Medulla oblongata (tissue), 1 donor: ENCODE measurements around the gene COPS3.
A peak's percentile ranks its signal among the peaks of the same experiment; 100 is the strongest.
"Not testable (repeated sequence)": the region's sequence is repeated elsewhere in the genome, so short reads cannot be mapped to it uniquely, and the experiment has no call there.

ENCODE experiments used
- DNase-seq: peaks from one replicate; pipeline ENCODE4 v3.0.0-alpha.2; 2015; ENCODE audit errors: extremely low spot score

COPS3 gene

DNA sequence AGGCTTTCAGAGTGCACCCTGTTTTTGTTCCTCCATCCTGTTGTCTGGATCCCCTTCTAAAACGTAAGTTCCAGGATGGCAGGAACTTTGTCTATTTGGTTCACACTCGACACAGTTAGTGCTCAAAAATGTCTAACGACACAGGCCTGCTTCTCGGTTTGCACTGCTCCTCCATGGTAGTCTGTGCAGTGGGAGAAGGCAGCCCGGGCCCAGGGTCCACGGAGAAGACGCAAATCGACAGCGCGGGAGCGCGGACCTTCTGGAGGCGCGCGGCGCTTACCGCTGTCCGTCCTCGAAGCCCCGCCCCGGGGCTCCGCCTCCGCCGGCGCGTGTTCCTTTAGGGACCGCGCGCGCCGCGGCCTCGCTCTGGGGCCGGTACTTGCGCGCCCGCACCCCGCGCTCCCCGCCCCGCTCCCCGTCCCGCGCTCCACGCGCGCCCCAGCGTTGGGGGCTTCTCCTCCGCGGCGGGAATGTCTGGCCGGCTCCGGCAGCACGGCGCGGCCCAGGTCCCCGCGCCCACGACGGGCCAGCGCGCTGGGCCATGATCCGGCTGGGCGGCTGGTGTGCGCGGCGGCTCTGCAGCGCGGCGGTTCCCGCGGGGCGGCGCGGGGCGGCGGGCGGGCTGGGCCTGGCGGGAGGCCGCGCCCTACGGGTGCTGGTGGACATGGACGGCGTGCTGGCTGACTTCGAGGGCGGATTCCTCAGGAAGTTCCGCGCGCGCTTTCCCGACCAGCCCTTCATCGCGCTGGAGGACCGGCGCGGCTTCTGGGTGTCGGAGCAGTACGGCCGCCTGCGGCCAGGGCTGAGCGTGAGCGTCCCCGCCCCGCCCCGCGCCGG lies 22.2 kb upstream of the COPS3 start, which contains the start of gene NT5M:
TSS of gene NT5M (plus strand) at position 364 of the 837 bp plus-strand sequence. CDS start at position 542, 178 bp downstream.
- peak; percentile 83 for DNase-seq

- DNase-seq = not testable (repeated sequence)
Measured at GRCh38 chr17:17301659-17302058, 20.6 kb upstream of the COPS3 start.

GRCh38 chr17:17300624-17301568 lies 19.9 kb upstream of the COPS3 start:
- DNase-seq = no peak

DNA sequence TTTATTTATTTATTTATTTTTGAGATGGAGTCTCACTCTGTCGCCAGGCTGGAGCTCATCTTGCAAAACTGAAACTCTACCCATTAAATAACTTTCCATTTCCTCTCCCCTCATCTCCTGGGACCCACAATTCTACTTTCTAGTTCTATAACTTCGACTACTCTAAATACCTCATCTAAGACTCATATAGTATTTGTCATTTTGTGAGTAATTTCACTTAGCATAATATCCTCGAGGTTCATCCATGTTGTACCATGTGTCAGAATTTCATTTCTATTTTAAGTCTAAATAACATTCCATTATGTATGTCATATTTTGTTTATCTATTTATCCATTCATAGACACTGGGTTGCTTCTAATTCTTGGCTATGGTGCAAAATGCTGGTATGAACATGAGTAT lies 17.1 kb upstream of the COPS3 start:
- DNase-seq = no peak

DNA sequence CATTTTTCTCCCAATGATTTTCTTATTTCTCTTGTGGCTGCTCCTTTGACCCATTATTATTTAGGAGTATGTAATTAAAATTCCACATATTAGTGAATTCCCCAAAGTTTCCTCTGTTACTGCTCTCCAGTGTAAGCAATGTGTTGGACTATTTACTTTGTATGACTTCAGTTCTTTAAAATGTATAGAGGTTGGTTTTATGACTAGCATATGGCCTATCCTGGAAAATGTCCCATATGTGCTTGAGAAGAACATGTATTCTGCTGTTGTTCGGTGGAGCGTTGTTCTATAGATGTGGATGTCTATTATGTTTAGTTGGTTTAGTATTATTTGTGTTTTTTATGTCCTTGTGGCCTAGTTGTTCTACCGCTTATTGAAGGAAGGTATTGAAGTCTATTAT lies 16.2 kb upstream of the COPS3 start:
- no peak for DNase-seq

- no peak for DNase-seq
Measured at GRCh38 chr17:17295141-17295540, 14.1 kb upstream of the COPS3 start.

DNA sequence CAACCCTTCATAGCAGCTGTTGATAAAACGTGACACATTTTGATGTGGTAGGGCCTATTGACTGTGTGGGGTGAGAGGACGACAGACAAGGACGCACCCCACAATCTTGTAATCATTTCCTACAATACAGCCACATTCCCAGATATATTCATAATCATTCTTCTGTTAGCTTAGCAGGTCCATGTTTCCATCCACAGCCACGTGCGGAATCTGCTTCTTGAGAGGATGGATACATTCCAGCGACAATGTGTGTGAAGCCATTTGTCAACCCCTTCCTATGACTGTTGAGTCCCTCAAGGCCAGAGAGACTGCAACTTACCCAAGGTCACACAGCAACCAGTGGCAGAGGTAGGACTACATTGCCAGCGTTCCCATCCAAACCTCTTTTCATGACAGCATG lies 8.7 kb upstream of the COPS3 start:
- no peak for DNase-seq

DNA sequence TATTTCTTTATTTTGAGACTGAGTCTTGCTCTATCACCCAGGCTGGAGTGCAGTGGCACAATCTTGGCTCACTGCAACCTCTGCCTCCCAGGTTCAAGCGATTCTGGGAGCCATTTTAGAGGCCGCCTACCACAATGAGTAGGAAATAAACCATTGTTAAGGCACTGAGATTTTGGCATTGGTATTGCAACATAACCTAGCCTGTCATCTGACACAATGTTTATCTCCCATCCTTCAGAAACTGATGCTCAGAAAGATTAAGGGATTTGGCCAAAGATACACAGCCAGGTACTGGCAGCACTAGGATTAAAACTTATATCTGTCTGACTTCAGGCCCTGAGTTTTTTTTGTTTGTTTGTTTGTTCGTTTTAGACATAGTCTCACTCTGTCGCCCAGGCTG lies 8.0 kb upstream of the COPS3 start:
- DNase-seq = no peak

DNA sequence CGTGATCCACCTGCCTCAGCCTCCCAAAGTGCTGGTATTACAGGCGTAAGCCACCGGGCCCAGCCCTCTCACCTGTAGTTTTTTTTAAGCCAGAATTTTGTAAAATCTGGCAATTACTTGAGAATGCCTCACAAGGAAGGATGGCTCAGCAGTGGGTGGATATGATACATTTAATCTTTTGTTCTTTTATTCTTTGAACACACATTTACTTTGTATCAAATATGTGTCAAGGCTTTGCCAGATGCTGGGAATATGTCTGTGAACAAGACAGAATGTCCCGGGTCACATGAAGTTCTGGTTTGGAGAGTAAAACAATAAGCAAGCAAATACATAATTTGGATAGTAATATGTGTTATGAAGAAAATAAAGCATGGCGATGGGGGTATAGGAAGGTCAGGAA lies 4.9 kb upstream of the COPS3 start:
- DNase-seq = no peak

DNA sequence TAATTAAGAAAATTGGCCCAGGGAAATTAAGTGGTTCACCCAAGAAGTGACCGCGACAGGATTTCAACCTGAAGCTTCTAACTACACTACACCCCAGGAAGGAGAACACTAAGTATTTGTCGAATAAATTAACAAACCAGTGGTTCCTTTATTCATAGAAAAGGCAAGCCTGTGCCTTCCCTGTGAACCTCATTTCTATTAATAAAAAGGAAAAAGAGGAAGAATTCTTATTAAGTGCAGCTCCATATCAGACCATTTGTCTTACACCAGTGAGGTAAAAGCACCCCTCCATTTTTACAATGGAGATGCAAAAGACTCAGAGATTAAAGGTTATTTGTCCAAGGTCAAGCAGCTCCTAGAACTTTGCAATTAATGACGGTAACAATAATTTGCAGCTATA lies 1.7 kb downstream of the COPS3 start:
- no peak for DNase-seq

DNA sequence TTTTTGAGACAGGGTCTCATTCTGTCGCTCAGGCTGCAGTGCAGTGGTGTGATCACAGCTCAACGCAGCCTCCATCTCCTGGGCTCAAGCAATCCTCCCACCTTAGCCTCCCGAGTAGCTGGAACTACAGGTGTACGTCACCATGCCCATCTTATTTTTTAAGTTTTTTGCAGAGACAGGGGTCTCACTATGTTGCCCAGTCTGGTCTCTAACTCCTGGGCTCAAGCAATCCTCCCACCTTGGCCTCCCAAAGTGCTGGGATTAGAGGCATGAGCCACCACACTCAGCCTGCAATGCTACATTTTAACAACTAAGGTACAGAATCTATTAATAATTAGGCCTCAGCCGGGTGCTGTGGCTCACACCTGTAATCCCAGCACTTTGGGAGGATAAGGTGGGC lies 3.6 kb downstream of the COPS3 start:
- not testable (repeated sequence) for DNase-seq

- DNase-seq = peak; percentile 42
Measured at GRCh38 chr17:17275971-17276370, 5.1 kb downstream of the COPS3 start.

DNA sequence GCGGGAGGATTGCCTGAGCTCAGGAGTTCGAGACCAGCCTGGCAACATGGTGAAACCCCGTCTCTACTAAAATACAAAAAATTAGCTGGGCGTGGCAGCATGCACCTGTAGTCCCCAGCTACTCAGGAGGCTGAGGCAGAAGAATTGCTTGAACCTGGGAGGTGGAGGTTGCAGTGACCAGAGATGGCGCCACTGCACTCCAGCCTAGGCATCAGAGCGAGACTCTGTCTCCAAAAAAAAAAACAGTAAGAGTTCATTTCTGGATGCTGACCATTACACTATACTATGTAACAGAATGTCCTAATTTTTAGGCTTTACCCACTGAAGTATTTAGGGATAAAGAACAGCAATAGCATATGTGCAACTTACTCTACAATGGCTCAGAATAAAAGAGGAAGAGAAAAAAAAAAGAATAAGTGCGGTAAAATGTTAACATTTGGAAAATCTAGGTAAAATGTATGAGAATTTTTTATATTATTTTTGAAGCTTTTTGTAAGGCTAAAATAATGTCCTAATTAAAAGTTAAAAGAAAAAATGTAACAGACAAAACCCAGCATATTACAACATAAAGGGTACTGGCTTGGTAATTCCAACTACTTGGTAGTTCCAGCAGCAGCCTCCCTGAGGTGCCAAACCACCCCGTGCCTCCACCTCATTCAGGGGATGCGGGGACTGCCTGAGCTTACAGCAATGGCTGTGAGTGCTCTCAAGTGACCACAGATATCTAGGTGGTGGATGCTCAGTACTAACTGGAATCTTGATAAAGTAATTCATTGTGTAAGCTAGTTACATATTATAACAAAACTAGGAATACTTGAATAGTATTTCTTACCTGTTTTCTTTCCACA lies 10.9 kb downstream of the COPS3 start:
- no peak for DNase-seq

GRCh38 chr17:17264430-17264829 lies 16.6 kb downstream of the COPS3 start:
- DNase-seq = no peak

DNA sequence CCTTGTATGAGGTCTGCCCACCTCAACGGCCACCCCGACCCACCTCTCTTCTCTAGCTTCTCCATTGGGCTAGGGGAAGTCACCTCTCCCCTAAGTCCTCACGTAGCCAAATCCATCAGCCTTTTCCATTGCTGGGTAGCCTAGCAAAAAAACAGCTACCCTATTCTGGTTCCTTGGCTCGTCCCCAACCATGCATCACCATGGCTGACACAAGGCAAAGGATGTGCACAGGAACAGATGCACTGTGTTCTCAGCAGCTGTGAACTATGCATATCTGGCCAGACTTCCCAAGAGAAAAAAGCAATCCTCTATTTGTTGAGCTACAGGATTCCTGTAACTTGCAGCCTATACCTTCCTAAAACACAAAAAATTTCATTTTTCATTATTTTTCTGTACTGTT lies 22.0 kb downstream of the COPS3 start:
- peak; percentile 75 for DNase-seq

- DNase-seq = no peak
Measured at GRCh38 chr17:17258011-17258410, 23.0 kb downstream of the COPS3 start.

DNA sequence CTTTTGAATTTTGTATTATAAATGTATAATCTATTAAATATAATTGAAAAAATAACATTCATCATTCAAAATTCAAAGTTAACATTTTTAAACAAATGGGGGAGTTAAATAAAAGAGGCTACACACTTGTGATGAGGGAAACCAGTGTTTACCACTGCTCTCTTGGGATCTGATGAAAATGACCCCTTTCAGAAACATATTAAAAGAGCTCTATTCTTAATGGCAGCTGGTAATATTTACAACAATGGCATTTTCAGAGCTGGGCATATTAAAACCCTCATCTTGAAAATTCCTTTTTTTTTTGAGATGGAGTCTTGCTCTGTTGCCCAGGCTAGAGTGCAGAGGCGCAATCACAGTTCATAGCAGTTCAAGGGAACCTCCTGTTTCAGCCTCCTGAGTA lies 24.7 kb downstream of the COPS3 start:
- DNase-seq = no peak

GRCh38 chr17:17255689-17256088 lies 25.4 kb downstream of the COPS3 start:
- DNase-seq = not testable (repeated sequence)

DNA sequence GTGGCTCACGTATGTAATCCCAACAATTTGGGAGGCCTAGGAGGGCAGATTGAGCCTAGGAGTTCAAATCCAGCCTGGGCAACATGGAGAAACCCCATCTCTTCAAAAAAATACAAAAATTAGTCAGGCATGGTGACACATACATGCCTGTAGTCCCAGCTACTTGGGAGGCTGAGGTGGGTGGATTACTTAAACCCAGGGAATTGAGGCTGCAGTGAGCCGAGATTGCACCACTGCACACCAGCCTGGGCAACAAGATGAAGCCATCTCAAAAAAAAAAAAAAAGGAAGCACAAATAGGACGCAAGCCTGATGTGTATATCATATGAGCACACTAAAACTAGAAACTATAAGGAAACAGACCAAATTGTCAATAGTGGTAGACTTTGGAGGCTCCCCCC lies 27.0 kb downstream of the COPS3 start:
- no peak for DNase-seq

DNA sequence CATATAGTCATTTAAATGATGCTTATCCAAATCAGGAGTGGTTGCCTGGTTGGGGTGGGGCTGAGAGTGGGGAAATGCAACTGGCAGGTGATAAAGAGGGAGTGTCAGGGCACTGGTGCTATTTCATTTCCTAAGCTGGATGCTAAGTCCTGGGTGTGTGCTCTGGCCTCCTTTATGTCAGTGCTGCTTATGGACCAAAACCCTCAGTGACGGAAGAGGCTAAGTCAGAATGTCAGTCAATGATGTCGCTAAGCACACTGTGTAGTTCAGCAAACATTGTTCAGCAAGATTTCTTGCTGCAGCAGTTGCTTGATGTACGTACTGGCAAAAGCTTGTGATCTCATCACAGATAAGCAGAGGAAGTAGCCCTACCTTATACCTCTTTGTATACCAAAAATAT lies 27.6 kb downstream of the COPS3 start:
- DNase-seq = no peak

DNA sequence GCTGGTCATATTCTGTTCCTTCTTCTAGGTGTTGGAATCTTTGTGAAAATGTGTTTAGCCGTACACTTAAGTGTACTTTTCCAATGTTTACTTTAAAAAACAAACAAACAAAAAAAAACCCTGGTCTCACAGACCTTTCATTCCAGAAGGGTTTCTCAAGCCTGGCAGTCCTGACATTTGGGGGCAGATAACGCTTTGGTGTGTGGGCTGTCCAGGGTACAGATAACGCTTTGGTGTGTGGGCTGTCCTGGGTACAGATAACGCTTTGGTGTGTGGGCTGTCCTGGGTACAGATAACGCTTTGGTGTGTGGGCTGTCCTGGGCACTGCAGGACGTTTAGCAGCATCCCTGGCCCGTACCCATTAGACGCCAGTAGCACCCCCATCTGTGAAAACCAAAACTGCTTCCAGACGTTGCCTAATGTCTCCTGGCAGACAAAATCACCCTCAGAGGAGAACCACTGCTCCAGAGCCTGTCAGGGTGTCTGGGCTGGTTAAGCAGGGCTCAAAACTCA lies 28.8 kb downstream of the COPS3 start:
- no peak for DNase-seq

GRCh38 chr17:17246879-17247278 lies 34.2 kb downstream of the COPS3 start:
- DNase-seq = no peak
